Progenitor cell of endocrine pancreas (in vitro differentiated cells): ENCODE measurements around the gene SIGLEC7. TPM values are rescaled to one million over a fixed set of nuclear protein-coding genes. Genes with fewer than 3 reads are reported as not detected.

ENCODE experiments used
- DNase-seq: peaks from one replicate; pipeline ENCODE4 v3.0.0; 2021; ENCODE audit warnings: low spot score; ENCODE audit not compliant: unreplicated experiment
- H3K27ac Mint-ChIP-seq: 2 replicates; pipeline ENCODE4 v1.8.0; 2021; ENCODE audit warnings: mild to moderate bottlenecking, moderate library complexity, mixed read lengths
- H3K27me3 Mint-ChIP-seq: 2 replicates; pipeline ENCODE4 v1.8.0; 2021; ENCODE audit warnings: mixed read lengths
- H3K36me3 Mint-ChIP-seq: 2 replicates; pipeline ENCODE4 v1.8.0; 2022; ENCODE audit warnings: mixed read lengths; ENCODE audit not compliant: insufficient read depth
- H3K4me1 Mint-ChIP-seq: 2 replicates; pipeline ENCODE4 v1.8.0; 2021; ENCODE audit warnings: low read depth, mixed read lengths
- H3K4me3 Mint-ChIP-seq: 2 replicates; pipeline ENCODE4 v1.8.0; 2021; ENCODE audit warnings: low read depth, mild to moderate bottlenecking, moderate library complexity, mixed read lengths
- H3K9me3 Mint-ChIP-seq: 2 replicates; pipeline ENCODE4 v1.8.0; 2021; ENCODE audit warnings: low read depth, mixed read lengths
- CTCF ChIP-seq: fragments of 200-600 bp; sonication (generic); IDR thresholded peaks from one replicate; pipeline ENCODE4 v1.5.0; 2021; ENCODE audit warnings: antibody characterized with exemption, mild to moderate bottlenecking; ENCODE audit not compliant: unreplicated experiment
- total RNA-seq: library from RNA; stranded (reverse); gene quantifications from 2 replicates; pipeline ENCODE4 v1.2.1, GENCODE V29; 2021

The SIGLEC7 gene
- total RNA-seq, 1 donor from 2014 or later = not detected

GRCh38 chr19:51127032-51127431 is 15.1 kb upstream of the SIGLEC7 start:
- H3K36me3 Mint-ChIP-seq = no peaks in the 10 kb centered on the region
- H3K27me3 Mint-ChIP-seq = peaks cover 14% of the 10 kb centered on the region
- no peak overlapping the region for H3K27ac Mint-ChIP-seq
- H3K4me3 Mint-ChIP-seq = no peak overlapping the region
- H3K4me1 Mint-ChIP-seq = no peaks in the 10 kb centered on the region
- DNase-seq = no peak
- no peak for TF ChIP-seq CTCF
- no peaks in the 10 kb centered on the region for H3K9me3 Mint-ChIP-seq

DNA sequence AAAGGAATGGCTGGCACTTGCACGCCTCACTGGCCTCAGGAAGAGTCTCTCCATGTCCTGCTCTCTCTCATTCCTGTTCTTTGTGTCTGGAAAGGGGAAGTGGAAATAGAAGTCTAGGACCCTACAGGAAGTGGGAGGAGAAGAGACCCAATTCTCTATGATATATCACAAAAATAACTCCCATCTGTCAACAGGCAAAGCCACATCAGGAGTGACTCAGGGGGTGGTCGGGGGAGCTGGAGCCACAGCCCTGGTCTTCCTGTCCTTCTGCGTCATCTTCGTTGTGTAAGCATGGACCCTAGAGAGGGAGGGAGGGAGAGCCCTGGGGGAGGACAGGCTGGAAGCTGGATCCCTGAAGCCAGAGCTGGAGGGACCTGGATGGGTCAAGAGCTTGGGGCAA is 14.3 kb upstream of the SIGLEC7 start:
- Mint-ChIP-seq H3K27ac (no peak overlapping the region), H3K36me3 (no peaks in the 10 kb centered on the region), H3K4me1 (peaks cover 2% of the 10 kb centered on the region), H3K4me3 (no peak overlapping the region), H3K9me3 (no peaks in the 10 kb centered on the region), H3K27me3 (peaks cover 14% of the 10 kb centered on the region)
- no peak for TF ChIP-seq CTCF
- no peak for DNase-seq

GRCh38 chr19:51128227-51128626 is 13.9 kb upstream of the SIGLEC7 start:
- H3K27ac Mint-ChIP-seq = no peak overlapping the region
- no peak for DNase-seq
- no peaks in the 10 kb centered on the region for H3K36me3 Mint-ChIP-seq
- peaks cover 14% of the 10 kb centered on the region for H3K27me3 Mint-ChIP-seq
- H3K4me1 Mint-ChIP-seq = peaks cover 2% of the 10 kb centered on the region
- TF ChIP-seq CTCF = no peak
- no peaks in the 10 kb centered on the region for H3K9me3 Mint-ChIP-seq
- no peak overlapping the region for H3K4me3 Mint-ChIP-seq

- Mint-ChIP-seq H3K4me1 (peaks cover 2% of the 10 kb centered on the region), H3K27ac (no peak overlapping the region), H3K36me3 (no peaks in the 10 kb centered on the region), H3K9me3 (no peaks in the 10 kb centered on the region), H3K4me3 (no peak overlapping the region), H3K27me3 (peaks cover 11% of the 10 kb centered on the region)
- no peak for DNase-seq
- no peak for TF ChIP-seq CTCF
Measured at GRCh38 chr19:51129716-51130115, 12.4 kb upstream of the SIGLEC7 start.

GRCh38 chr19:51131780-51132680 is 10.1 kb upstream of the SIGLEC7 start:
- Mint-ChIP-seq H3K9me3 (no peaks in the 10 kb centered on the region), H3K27ac (peak overlapping the region; percentile 21), H3K27me3 (peaks cover 6% of the 10 kb centered on the region), H3K4me3 (no peak overlapping the region), H3K4me1 (peaks cover 2% of the 10 kb centered on the region), H3K36me3 (no peaks in the 10 kb centered on the region)
- DNase-seq = no peak
- TF ChIP-seq CTCF = no peak
